ENCODE data around the gene PPIL4. TPM values are rescaled to one million over a fixed set of nuclear protein-coding genes. Genes with fewer than 3 reads are reported as not detected.

Gene PPIL4
- total and polyA plus RNA-seq, 10 of the 15 experiments (the other 5 are each of a cell fraction or from before 2014, with no cell fraction given), result 8.0 to 28.4 (median 24.3) TPM

DNA sequence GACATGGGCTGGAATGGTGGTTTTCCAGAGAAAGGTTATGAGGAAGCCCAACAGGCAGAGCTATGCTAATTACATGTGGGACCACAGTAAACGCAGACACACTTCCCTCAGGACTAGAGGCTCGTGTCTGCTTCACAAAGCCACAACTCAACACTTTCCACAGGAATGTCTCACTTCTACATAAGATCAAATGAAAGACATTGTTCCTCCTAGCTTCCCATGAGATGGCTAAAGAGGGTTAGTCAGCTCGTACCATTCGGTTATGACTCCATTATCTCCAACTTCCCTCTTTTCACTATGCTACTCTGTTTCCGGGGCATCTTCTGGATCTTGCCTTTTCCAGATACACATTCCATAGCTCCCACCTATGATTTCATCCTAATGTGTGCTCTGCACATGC, 31.9 kb downstream of the PPIL4 start:
- ChIA-PET POLR2A (interaction anchor here (0.8 to 1.3 kb wide), 2 partner anchors 10 to 489 kb away, joined by 3 read pairs; no protein-coding TSS in a partner anchor), CTCF (interaction anchor here (0.6 to 6.4 kb wide), 10 partner anchors 10 to 485 kb away, joined by 3 to 103 read pairs (median 4); no protein-coding TSS in a partner anchor), SMC1A (ENCODE audit: uncharacterized antibody, unreplicated experiment) (interaction anchor here (0.9 to 5.5 kb wide), 7 partner anchors 11 to 197 kb away, joined by 3 to 100 read pairs (median 6); no protein-coding TSS in a partner anchor), RAD21 (ENCODE audit: unreplicated experiment) (interaction anchor here (0.6 to 1.9 kb wide), 7 partner anchors 19 to 821 kb away, joined by 3 to 5 read pairs (median 3); no protein-coding TSS in a partner anchor)
- no peak for ATAC-seq
- no peak for TF ChIP-seq STAT3 (IDR thresholded peaks at IDR 0.05; ENCODE audit: low read depth, low read length)
- no peak for TF ChIP-seq EGR1 (IDR thresholded peaks at IDR 0.05; ENCODE audit: borderline replicate concordance in 1 of 2, low read depth in 2 of 2, low read length in 2 of 2)
- no peak for TF ChIP-seq BRCA1 (IDR thresholded peaks at IDR 0.05; ENCODE audit: low read depth, low read length)
- no peak for TF ChIP-seq SUPT20H (IDR thresholded peaks at IDR 0.05; ENCODE audit: borderline replicate concordance, control insufficient read depth, low read depth, low read length)
- TF ChIP-seq, protein P1, sequence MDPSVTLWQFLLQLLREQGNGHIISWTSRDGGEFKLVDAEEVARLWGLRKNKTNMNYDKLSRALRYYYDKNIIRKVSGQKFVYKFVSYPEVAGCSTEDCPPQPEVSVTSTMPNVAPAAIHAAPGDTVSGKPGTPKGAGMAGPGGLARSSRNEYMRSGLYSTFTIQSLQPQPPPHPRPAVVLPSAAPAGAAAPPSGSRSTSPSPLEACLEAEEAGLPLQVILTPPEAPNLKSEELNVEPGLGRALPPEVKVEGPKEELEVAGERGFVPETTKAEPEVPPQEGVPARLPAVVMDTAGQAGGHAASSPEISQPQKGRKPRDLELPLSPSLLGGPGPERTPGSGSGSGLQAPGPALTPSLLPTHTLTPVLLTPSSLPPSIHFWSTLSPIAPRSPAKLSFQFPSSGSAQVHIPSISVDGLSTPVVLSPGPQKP (IDR thresholded peaks at IDR 0.05; ENCODE audit: low read depth, low read length), result no peak
- TF ChIP-seq ZNF217 (IDR thresholded peaks at IDR 0.05), result no peak
- TF ChIP-seq, protein P2, sequence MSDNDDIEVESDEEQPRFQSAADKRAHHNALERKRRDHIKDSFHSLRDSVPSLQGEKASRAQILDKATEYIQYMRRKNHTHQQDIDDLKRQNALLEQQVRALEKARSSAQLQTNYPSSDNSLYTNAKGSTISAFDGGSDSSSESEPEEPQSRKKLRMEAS (IDR thresholded peaks at IDR 0.05; ENCODE audit: low read depth, low read length), result no peak
- no peak for TF ChIP-seq CBX3 (IDR thresholded peaks at IDR 0.05; ENCODE audit: borderline replicate concordance, low read depth)
- TF ChIP-seq POLR2AphosphoS5 (IDR thresholded peaks at IDR 0.05; ENCODE audit: low read length), result no peak
- no peak for TF ChIP-seq CEBPB (IDR thresholded peaks at IDR 0.05; ENCODE audit: borderline replicate concordance in 1 of 2, low read depth in 2 of 2, low read length in 2 of 2)
- TF ChIP-seq SRF (IDR thresholded peaks at IDR 0.05; ENCODE audit: low read depth in 2 of 2, low read length in 2 of 2), result no peak
- no peaks in the 10 kb centered on the region for H4K20me1 ChIP-seq (ENCODE audit: control insufficient read depth, insufficient read depth)
- no peak overlapping the region for H3K4me2 ChIP-seq (ENCODE audit: control insufficient read depth, insufficient read depth)
- peaks cover 0 to 15% of the 10 kb centered on the region in 2 experiments; a peak in 2 of 4 replicates for H3K36me3 ChIP-seq (ENCODE audit: control insufficient read depth in 2 of 2, insufficient read depth in 2 of 2, low read length in 1 of 2)
- intact Hi-C loops (cut with micrococcal nuclease; ENCODE audit: unreplicated experiment) (no loop called here), in situ Hi-C loops (cut with MboI) (no loop called here)
- no peaks in the 10 kb centered on the region for H3K9me3 ChIP-seq (replicated peaks; ENCODE audit: control insufficient read depth, insufficient read depth, low read length)
- DNase-seq (ENCODE audit: low read depth, low spot score), result no peak
- no peak overlapping the region for H3K4me3 ChIP-seq
- no peaks in the 10 kb centered on the region for H3K4me1 ChIP-seq (ENCODE audit: control insufficient read depth, insufficient read depth, low read length)
- BruUV-seq (replicated peaks), result no TSS peak
- no peaks in the 10 kb centered on the region for H3K27me3 ChIP-seq (replicated peaks in 1 of 2; ENCODE audit: control insufficient read depth in 2 of 2, insufficient read depth in 2 of 2, low read length in 1 of 2)
- no peak overlapping the region for H2AFZ ChIP-seq (ENCODE audit: control insufficient read depth, low read depth, low read length)
- 95% methylated on average over 5 of the region's 5 CpGs for WGBS (ENCODE audit: insufficient coverage, insufficient replicate concordance, low lambda C conversion rate, missing lambda C conversion rate)
- H3K79me2 ChIP-seq (ENCODE audit: control insufficient read depth, insufficient read depth, low read length), result no peaks in the 10 kb centered on the region
- H3K27ac ChIP-seq (ENCODE audit: control insufficient read depth, insufficient read depth), result no peak overlapping the region
- FAIRE-seq, result no peak
- no peak overlapping the region for H3K9ac ChIP-seq (ENCODE audit: control insufficient read depth, insufficient read depth, low read length)
